Dermis blood vessel endothelial cell (primary cell): ENCODE measurements around the gene CSMD2. TPM values are rescaled to one million over a fixed set of nuclear protein-coding genes. Genes with fewer than 3 reads are reported as not detected.
"Not testable (repeated sequence)": the region's sequence is repeated elsewhere in the genome, so short reads cannot be mapped to it uniquely, and the experiment has no call there.

Experiments used
- DNase-seq: peaks from one replicate; pipeline ENCODE4 v3.0.0; 2010
- total RNA-seq: library from RNA; depleted of rRNA; stranded (reverse); fragments of >200 nt; gene quantifications from 2 replicates; pipeline ENCODE4 v1.2.3, GENCODE V29; 2014

CSMD2 gene
- total RNA-seq, 1 donor from 2014 or later = under 0.01 TPM

GRCh38 chr1:34101151-34101550 lies 63.9 kb downstream of the CSMD2 start:
- no peak for DNase-seq

- DNase-seq = no peak
Observed at GRCh38 chr1:34100332-34100731, 64.7 kb downstream of the CSMD2 start.

- not testable (repeated sequence) for DNase-seq
Observed at GRCh38 chr1:34092399-34092798, 72.6 kb downstream of the CSMD2 start.

DNA sequence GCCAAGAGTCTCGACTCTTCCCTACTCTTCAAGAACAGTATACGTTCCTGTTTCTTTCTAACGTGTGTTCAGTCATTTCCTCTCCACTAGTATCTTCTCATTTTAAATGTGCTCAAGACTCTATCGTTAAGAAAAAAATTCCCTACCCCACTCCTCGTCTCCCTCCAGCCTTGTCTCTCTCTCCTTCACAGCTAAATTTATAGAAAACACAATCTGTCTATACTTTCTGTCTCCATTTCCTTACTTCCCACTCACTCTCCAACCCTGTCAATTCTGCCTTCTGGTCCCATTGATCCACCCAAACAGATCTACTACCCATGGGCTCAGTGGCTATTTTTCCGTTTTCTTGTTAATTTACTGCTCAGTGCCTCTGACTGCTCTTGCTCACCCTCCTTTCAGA lies 75.3 kb downstream of the CSMD2 start:
- DNase-seq = no peak

DNA sequence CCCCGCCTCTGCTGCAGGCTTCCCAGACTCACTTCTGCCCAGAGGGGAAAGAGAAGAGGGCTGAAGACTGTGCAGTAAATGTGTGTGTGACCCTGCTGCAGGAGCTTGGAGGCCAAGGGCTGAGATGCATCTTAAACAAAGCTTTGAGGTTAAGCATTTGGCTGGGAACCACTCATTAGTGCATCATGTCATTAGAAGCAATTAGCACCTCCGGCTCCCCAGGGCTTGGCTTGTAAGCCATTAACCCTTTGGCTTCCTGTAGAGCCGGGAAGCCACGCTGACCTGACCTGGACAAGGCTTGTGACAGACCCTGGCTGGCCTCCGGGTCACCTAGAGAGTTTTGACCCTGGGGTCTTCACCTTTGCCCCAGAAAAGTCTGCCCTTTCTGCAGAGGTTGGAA lies 77.0 kb downstream of the CSMD2 start:
- no peak for DNase-seq

GRCh38 chr1:34086561-34086960 lies 78.5 kb downstream of the CSMD2 start:
- no peak for DNase-seq

DNA sequence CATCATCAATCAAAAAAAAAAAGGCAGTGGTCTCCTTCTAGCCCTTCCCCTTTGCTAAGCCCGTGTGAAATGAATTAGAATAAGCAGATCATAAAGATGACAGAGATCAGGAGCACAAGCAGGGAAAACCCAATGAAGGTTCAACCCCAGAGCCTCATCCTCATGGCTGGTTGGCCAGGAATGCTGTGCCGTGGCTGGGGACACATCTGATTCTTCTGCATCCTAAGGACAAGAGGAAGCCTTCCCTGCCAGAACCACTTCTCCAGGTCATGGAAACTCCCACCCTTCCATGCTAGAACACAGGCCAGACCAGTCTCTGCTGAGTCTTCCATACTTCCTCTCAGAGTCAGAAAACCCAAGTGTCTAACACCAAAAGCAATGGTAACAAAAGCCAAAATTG lies 81.1 kb downstream of the CSMD2 start:
- no peak for DNase-seq

- DNase-seq = not testable (repeated sequence)
Observed at GRCh38 chr1:34082085-34082670, 82.9 kb downstream of the CSMD2 start.

DNA sequence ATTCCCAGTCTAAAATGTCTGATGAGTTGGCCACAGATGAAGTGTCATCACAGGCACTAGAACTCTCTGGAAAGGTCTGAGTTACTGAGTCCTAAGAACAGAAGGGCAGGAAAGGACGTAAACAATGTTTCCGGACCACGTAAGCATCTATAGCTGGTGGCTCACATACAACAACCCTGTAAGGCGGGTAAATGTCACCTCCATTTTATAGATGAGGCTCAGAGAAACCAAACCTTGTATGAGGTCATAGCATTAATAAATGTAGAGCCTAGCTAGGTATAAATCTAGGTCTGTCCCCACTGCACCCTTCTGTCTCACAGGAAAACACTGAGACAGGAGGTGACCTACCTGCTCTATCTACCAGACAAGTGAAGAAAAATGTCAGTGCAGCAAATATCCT lies 86.6 kb downstream of the CSMD2 start:
- no peak for DNase-seq

GRCh38 chr1:34075576-34075975 lies 89.5 kb downstream of the CSMD2 start:
- DNase-seq = no peak

GRCh38 chr1:34073028-34073695 lies 91.9 kb downstream of the CSMD2 start:
- no peak for DNase-seq

DNA sequence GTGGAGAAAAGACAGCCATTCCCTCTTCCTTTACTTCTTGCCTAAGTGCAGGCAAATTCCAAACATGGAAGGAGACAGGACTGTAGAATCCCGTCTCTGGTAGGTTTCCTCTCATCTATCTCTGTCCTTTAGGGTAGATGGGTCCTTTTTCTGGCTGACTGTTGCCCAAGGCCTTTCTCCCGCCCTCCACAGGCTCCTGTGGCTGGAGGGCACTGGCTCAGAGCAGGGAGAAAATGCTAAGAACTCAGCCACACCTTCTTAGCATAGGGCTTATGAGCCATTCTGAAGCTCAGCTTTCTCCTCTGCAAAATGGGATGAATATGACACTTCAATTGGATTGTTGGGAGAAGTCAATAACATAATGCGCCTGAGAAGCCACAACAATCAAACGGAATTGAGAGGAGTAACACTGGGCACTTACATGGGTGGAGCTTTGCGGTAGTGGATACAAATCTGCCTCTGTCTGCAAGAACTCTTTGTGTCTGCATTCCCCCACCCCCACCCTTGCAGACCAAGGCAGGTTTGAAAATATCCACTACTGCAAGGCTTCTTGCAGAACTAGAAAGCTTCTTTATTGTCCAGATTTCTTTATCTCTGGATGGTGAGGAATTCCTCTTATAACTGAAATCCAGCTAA lies 94.7 kb downstream of the CSMD2 start:
- DNase-seq = no peak

DNA sequence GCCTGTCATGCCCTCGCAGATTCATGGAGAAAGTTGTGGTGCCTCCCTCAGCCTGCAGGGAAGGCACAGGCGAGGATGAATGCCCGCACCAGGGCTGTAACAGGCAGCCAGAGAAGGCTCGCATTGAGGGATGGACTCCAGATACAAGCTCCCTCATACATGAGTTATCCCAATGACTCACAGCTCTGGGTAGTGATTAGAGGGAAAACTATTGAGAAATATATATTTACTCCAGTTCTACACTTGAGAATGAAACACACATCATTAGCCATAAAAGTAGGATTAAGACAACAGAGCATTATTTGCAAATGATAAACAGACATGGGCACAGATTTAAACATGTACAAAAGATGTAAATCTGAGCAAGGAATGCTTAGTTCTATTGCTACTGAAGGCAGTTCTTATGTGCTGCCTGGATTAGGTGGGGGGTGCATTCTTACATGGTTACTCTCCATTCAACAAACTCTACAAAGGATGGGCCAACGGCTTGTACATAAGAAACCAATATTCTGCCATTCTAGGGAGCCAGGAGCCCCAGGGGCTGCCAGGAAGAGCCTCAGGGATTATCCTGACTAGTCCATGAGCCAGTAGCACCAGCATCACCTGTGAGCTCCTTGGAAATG lies 97.9 kb downstream of the CSMD2 start:
- no peak for DNase-seq

GRCh38 chr1:34066166-34066565 lies 98.9 kb downstream of the CSMD2 start:
- no peak for DNase-seq

DNA sequence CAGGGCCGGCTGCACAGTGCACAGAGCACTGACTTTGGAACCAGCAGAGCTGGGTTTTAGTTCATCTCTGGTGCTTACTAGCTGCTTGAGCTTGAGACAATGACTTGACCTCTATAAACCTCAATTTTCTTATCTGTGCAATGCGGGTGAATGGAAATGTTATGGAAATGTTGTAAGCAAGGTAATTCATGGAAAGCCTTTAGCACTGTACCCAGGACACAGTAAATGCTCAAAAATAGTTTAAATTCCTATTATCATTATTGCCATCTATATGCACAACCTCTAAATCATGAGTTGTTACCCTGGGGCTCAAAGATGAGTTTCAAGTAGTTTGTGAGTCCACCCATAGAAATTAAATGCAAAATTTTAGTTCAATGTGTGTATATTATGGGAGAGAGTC lies 99.5 kb downstream of the CSMD2 start:
- DNase-seq = no peak

GRCh38 chr1:34060901-34061415 lies 104.1 kb downstream of the CSMD2 start:
- DNase-seq = no peak

DNA sequence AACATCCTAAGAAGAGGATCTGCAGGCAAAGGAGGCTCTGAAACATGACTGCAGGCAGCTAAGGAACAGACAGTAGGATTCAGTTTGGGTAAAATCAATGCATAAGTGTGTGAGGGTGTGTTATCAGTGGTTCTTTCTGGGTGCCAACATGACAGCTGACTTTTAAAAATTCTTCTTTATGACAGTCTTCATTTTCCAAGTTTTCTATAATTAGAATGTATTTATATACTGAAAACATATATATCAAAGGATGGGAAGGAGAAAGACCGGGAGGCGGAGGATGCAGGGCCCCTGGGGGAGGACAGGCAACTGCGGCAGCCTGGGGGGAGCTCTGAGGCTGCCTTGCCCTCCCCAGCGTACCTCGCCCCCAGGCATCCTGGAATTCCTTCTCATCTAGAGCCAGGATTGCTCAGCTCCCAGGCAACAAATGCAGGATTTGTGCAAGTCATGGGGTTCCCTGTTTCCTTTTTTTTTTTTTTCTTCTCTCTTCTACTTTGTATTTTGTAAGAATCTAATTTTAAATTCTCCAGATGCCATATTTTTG lies 104.8 kb downstream of the CSMD2 start:
- DNase-seq = no peak

- no peak for DNase-seq
Observed at GRCh38 chr1:34057347-34058130, 107.5 kb downstream of the CSMD2 start.

- DNase-seq = no peak
Observed at GRCh38 chr1:34055818-34056217, 109.2 kb downstream of the CSMD2 start.

- DNase-seq = no peak
Observed at GRCh38 chr1:34054920-34055319, 110.1 kb downstream of the CSMD2 start.

GRCh38 chr1:34053660-34054059 lies 111.4 kb downstream of the CSMD2 start:
- DNase-seq = no peak

DNA sequence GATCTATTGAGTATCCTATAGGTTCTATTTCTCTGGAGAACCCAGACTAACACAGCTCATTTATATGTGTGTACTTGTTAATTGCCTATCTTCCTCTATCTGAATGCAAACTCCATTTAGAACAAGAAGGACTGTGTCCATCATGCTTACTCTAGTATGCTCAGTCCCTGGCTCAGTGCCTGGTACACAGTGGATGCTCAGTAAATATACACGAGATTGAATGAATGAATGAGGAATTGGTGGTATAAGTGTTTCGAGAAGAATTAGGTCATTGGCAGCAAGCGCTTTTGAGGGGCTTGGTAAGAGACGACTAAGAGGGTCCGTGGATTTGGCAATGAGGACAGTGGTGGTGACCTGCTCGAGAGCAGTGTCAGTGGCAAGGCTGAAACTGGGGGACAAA lies 112.5 kb downstream of the CSMD2 start:
- DNase-seq = no peak
